HG02884 (cell line): ENCODE results near the gene ANKRD11.
"Not testable (repeated sequence)": the region's sequence is repeated elsewhere in the genome, so short reads cannot be mapped to it uniquely, and the experiment has no call there.

Experiments used
- ATAC-seq: cut with Tn5 transposase; IDR thresholded peaks from one replicate; pipeline ENCODE4 v1.9.1; 2021; ENCODE audit warnings: mild to moderate bottlenecking, moderate library complexity; ENCODE audit not compliant: unreplicated experiment

Gene ANKRD11

DNA sequence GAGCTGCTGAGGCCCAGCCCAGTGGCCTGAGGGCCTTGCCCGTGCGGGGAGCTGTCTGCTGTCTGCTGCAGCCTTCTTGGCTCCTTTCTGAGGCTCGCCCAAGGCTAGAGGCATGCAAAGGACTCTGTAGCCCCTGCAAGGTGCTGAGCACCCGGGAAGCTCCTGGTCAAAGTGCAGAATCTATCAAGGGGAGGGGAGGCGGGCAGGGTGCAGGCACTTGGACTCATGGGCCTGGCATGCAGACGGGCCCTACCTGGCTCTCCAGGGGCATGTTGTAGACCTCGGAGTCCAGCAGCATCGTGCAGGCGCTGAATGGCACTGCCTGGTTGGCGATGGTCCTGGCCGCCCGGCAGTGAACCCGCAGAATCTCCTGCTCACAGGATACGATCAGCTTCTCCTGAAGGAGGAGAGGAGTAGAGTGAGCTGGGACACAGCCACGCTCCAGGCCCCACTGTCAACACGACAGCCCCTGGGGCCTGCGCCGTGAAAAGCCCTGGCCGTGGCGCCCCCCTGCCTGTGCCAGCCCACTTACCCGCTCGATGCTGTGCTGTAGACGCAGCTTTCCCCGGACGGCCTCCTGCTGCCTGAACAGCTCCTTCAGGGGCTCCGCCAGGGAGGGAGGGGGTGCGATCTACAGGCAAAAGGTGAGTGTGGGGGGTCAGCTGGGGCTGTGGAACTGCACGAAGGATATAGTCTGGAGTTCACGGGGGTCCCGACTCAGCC lies 215.6 kb downstream of the ANKRD11 start:
- no peak for ATAC-seq

DNA sequence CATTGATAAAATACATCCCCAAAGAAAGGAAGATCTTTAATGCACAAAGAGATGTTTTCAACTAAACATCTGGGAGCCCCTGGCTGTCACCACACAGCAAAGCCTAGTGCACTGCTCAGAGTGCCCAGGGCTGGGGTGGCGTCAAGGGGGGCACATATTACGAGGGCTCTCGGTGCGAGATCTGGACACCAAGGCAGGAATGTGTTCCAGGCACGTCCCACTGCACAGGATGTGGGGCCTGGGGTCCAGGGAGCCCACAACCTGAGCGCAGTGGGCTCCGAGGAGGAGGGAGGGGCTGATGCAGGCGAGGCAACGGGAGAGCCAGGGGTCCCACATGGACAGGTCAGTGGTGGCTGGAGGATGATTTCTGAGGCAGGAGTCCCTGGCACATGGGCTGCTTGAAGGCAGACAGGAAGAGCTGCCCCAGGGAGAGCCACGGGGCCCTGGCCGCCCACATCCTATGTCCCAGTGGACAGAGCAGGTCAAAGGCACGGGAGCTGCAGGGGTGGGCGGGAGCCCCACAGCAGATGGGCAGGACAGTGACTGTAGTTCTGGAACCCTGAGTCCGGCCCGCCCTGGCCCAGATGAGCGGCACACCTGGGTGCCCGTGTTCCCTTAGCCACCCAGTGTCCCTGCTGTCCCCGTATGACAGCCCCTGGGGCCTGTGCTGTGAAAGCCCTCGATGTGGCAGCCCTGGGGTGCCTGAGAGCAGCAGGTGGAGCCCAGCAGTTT lies 216.5 kb downstream of the ANKRD11 start:
- ATAC-seq = no peak

DNA sequence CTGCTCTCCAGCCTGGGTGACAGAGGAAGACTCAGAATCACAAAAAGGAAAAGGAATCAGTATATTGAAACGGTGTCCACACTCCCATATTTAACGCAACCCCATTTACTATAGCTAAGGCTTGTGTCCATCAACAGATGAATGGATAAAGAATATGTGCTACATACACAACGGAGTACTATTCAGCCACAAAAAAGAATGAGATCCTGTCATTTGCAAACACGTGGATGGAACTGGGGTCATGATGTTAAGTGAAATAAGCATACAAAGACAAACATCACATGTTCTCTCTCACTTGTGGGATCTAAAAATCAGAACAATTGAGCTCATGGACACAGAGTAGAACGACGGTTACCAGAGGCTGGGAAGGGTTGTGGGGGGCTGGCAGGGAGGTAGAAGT lies 217.7 kb downstream of the ANKRD11 start:
- no peak for ATAC-seq

DNA sequence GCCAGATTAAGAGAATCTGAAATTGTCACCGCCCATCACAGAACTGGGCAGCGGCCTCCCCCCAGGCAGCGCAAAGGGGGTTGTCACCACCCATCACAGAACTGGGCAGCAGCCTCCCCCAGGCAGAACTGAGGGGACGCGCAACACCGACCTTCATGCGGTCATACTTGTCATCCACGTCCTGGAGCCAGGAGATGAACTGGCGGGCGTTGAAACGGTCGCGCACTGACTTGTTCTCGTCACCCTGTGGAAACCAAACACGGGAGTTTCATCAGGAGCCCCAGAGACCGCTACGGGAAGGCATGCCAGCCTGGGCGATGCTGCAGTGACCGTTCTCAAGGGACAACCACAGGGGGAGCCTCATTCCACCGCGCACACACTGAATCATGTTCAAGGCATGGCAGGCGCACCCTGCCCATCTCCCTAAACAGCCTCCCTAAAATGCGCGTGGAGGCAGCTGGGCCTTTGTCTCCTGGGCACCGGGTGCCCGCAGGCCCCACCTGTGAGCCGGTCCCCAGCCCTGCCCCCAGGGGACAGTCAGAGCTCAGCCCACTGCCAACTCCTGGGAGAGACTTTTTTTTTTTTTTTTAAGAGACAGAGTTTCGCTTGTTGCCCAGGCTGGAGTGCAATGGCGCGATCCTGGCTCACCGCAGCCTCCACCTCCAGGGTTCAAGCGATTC lies 219.6 kb downstream of the ANKRD11 start:
- no peak for ATAC-seq

DNA sequence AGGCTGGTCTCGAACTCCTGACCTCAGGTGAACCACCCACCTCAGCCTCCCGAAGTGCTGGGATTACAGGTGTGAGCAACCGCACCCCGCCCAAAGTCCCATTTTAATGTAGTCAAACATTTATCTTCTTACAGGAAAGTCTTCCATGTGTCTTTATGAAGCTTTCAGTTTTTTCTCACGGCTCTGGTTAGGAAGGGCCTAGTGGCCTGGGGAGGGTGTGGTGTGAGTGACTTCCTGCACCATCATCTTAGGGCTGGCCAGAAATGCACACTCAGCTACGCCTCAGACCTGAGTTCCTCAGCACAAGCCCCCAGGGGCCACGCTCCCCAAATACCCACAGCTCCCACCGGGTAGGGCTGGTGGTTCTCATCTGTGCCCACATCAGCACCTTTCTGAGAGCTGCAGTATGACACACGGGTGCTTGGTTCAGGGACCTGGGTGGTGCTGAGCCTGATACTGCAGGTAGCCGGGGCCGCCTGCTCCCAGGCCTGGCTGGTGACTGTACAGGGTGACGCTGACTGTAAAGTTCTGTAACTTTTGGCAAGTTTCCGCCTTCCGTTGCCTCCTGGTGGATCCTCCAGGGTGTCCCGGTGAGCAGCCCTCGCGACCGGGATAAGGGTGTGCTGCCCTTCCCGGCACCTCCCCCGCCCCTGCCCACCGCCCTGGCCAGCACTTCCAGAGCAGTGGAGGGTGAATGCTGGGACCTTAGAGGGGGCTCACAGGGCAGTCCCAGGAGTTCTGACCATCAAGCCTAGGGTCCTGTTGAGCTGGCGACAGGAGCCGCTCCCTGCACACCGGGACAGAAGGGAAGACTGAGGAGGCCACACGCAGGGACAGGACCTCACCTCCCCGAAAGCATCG lies 220.3 kb downstream of the ANKRD11 start:
- no peak for ATAC-seq

DNA sequence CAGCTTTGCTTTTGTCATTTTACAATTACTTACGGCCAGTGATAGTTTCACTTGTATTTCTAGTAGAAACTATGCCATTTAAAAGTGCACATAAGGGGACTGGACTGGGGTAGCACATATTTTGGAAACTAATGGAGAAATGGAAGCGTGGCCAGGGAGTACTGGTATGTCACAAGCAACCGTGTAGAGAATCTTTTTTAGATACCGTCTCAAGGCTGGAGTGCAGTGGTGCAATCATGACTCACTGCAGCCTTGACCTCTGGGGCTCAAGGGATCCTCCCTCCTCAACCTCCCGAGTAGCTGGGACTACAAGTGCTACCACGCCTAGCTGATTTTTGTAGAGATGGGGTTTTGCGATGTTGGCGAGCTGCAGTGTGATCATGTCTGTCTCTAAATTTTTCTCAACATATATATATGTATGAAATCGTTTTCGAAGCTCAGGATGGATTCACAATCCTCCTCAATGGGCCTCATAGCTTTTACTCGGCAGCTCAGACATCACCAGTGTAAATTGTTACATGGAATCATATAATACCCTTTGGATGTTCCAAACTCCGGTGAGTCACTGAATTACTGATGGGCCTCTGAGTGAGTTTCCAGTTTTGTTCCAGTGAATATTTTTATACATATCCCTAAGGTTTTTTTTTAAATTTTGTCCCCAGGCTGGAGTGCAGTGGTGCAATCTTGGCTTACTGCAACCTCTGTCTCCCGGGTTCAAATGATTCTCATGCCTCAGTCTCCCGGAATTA lies 221.2 kb downstream of the ANKRD11 start:
- ATAC-seq = no peak

DNA sequence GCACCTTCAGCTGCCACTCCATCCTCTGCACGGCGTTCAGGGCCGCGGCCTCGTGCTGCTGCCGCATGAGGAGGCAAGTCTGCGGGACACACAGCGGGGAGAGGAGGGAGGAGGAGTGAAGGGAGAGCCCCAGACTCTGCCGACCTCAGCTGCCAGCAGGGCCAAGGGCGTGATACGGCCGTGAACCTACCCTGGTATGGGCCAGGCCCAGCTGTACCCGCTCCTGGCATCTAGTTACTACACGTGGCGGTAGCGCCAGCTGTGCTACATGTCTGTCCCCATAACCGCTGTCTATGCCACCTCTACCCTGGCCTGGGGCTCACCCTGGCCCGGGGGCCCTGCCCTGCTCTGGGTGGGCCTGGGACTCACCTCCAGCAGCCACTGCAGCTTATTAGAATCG lies 221.8 kb downstream of the ANKRD11 start:
- ATAC-seq = no peak

DNA sequence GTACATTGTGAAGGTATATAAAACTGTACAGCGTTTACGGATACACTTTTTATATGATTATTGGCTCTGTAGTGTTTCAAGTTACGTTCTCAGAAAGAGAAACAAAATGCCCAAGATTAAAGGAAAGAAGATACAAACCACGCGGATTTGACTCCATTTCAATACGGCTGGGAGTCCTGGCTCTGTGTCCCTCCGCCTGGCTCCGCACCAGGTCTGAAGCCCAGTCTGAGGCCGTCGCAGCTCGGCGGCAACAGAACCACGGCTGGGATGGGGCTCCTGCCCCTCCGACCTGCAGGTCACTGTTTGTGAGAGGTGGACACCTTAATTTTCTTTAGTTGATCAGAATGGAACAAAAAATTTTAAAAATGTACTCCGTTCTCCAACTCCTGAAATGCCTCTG lies 222.6 kb downstream of the ANKRD11 start:
- not testable (repeated sequence) for ATAC-seq

DNA sequence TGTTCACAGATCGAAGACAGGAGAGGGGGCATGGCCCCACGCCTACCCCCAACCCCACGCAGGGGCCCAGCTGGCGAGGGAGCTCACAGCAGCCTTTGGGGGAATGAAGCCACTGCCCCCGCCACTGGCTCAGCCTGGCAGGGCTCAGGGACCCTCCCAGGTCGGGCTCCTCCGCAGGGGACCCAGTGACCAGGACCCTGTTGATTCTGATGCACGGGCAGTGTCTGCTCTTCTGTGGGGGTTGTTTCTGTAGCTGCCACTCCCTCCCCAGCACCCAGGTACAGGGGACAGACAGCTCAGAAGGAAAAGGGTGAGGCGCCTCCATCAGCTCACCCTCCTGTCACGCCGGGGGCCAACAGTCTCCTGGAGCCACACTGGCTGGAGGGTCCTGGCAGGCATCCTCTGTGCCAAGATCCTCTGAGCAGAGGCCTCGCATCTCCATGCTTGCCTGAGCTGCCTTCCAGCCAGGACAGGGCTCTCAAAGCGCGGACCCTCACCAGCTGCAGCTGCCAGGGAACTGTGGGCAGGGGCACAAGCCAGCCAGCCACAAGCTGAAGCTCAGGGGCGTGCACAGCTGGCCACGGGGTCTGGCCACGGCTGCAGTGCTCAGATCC lies 223.7 kb downstream of the ANKRD11 start:
- ATAC-seq = no peak

DNA sequence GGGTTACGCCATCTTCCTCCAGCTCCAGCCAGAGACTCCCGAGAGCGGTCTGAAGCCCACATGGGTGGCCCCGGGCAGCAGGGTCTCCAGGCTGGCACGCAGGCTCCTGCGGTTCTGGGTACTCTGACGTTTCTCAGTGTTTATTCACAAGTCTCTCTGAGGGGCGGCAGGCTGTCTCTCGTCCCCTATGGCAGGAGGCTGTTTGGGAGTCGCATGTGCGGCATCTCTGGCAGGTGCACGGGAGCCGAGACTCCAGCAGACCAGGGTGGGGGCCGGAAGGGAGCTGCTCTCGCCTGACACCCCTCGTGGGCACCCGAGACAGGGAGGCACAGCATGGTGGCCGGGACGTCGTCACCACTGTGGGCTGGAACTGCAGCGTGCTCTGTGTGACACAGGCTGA lies 224.7 kb downstream of the ANKRD11 start:
- ATAC-seq = no peak

DNA sequence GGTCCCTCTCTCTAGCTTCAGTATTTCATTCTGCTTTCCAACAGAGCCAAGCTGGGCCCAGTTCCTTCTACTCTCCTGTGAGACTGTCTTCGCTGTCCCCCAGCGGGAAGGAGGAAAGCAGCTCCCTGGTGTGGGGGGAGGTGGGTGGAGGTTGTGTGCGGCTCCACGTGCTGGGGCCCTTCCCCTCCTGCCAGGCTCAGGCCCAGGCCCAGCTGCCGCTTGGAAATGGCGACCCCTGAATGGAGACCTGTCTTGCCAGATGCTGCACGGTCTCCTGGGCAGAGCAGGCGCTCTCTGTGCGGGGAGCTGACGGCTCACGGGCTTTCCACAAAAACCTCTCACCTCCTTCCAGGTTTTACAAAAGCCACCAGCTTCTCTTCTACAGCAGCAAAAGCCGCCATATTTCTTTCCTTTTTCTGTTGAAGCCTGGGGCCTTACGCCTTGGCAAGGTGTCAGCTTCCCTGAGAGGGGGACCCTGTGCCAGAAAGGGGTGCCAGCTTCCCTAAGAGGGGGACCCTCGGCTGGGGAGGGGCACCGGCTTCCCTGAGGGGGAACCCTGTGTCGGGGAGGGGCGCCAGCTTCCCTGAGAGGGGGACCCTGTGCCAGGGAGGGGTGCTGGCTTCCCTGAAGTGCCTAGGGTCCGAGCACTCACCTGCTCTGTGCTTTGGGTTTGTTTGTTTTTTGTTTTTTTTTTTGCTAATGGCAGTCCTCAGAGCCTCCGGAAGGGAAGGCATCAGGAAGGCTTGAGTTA lies 225.4 kb downstream of the ANKRD11 start:
- no peak for ATAC-seq

DNA sequence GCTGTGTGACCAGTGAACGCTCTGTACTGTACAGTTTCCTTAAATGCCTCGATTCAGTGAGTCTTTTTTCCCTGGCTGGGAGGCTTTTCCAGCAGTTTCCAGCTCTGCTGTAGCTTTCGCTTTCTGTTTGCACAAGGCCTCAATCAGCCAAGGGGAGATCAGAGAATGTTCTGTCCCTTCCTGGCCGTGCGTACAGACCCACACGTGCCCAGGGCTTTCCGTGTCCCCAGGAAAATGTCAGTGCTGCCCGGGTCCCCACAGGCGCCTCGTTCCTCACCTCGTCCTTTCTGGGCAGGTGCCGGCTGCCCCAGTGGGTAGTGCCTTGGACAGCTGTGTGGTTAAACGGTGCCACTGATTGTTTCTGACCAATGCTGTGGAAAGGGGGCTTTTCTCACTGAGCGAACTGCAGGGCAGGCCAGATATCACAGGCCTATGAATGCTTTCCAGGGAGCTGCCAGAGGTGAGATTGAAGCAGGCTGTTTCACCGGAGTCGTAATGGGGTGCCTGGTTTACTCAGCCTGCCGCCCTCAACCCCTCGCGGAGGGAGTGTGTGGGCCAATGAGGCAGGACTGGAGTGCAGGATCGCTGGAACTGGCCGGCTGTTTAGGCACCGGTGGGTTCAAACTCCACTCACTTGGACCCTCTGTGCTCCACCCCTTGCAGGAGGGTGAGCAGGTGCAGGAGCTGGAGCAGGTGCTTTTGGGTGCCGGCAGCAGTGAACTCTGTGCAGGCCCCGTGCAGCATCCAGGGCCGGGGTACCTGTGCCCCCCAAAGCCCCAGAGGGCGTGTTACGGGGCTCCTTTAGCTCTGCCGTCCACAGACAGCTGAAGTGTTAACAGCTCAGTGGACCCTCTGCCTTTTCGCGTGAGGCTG lies 228.4 kb downstream of the ANKRD11 start:
- no peak for ATAC-seq

DNA sequence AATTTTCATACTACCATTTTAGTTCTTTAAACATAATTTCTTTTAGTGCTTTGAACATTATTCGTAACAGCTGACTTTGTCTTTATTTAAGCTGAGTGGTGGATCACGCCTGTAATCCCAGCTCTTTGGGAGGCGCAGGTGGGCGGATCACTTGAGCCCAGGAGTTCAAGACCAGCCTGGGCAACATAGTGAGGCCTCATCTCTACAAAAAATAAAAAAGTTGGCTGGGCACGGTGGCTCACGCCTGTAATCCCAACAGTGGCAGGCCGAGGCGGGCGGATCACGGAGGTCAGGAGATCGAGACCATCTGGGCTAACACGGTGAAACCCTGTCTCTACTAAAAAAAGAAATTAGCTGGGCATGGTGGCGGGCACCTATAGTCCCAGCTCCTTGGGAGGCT lies 230.5 kb downstream of the ANKRD11 start:
- not testable (repeated sequence) for ATAC-seq

DNA sequence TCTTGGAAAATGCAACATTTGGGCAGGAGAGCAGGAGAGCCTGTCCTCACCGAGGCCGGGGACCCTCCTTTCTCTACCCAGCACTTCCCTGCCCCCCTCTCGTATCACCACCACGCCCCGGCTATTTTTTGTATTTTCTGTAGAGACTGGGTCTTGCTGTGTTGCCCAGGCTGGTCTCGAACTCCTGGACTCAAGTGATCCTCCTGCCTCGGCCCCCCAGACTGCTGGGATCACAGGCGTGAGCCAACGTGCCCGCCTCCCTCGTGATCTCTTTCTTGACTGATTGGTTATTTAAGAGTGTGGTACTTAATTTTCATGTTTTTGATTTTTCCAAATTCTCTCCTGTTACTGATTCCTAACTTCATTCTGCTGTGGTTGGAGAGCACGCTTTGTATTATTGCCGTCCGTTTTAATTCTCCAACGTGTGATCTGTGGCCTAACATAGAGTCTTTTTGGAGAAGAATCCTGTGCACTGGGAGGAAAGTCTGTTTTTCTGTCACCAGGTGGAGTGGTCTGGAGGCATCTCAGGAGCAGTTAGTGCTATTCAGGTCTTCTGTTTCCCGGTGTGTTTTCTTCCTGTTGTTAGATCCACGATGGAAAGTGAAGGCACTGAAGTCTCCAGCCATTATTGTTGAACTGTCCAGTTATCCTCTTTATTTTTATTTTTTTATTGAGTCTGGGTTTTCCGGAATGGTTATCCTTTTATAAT lies 232.4 kb downstream of the ANKRD11 start:
- no peak for ATAC-seq

DNA sequence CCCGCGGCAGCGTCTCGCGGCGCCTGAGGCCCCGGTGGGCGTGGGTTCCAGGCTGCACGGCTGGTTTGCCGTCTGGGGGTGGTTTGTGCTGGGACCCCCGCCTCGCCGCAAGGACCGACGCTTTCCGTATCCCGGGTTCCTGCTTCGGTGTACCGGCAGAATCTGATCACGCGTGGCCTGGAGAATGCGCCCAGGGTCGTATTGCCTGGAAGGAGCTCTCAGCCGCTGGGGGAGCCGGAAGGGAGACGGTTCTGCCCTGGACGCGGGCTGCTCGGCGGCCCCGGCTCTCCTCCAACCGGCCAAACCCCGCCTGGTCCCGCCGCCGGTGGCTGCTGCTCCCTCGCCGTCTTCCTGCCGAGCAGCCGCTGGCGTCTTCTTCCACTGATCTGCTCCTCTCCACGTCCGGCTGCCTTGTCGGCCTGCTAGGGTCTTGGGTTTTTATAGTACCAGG lies 233.1 kb downstream of the ANKRD11 start:
- no peak for ATAC-seq

DNA sequence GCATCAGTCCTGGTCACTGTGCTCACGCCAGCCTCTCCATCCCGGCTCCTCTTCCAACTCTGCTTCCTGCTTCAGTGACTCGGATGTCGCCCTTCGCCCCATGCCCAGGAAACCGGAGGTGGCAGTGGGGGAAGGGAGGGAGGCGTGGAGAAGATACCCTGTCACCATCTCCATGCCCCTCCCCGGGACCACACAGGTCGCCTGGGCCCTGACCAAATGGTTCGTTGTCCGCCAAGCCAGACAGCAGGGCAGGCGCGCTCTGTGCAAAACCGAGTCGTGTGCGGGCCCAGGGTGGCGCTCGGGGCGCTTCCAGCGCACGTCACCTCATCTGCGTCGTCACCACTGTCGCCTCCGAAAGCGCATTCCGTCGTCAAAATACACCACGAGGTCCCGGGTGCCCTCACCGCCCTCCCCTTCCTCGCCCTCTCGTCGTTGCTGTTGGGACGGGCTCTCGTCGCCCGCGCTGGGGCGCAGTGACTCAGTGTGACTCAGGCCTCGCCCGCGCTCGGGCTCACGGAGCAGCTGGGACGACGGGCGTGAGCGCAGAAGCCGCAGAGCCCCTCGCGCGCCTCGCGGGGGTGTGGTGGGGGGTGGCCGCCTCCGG lies 233.6 kb downstream of the ANKRD11 start:
- ATAC-seq = no peak
